ENCODE results near the gene BRCC3. TPM values are rescaled to one million over a fixed set of nuclear protein-coding genes. Genes with fewer than 3 reads are reported as not detected.

BRCC3 gene
- total RNA-seq, 2 experiments from 2014 or later, result 12.6 to 12.8 TPM

- intact Hi-C loops (cut with DNase I, micrococcal nuclease), result loop anchor here in 1 of 2 experiments (10.0 kb wide), 1 partner anchor 75 kb away; no protein-coding TSS in a partner anchor
- DNase-seq (no peak), ATAC-seq (ENCODE audit: poor library complexity) (no peak)
- Histone ChIP-seq H3K27me3 (ENCODE audit: control insufficient read depth in 1 of 2, insufficient read depth in 2 of 2, low read length in 2 of 2) (no peaks in the 10 kb centered on the region), H3K9me3 (ENCODE audit: control insufficient read depth in 1 of 2, insufficient read depth in 1 of 2, low read length in 2 of 2) (no peaks in the 10 kb centered on the region), H3K36me3 (ENCODE audit: insufficient read depth, low read length) (no peaks in the 10 kb centered on the region), H3K4me1 (ENCODE audit: insufficient read depth, low read length) (no peaks in the 10 kb centered on the region), H3K27ac (ENCODE audit: low read depth in 1 of 2, low read length in 2 of 2) (no peak overlapping the region), H3K4me3 (ENCODE audit: low read length) (no peak overlapping the region)
- Mint-ChIP-seq H3K4me1 (ENCODE audit: low read depth) (no peaks in the 10 kb centered on the region), H3K27me3 (no peaks in the 10 kb centered on the region), H3K27ac (no peak overlapping the region), H3K36me3 (ENCODE audit: low read depth) (no peaks in the 10 kb centered on the region), H3K9me3 (no peaks in the 10 kb centered on the region), H3K4me3 (no peak overlapping the region)
- CTCF ChIA-PET, result no interaction called here
- POLR2A ChIA-PET, result no interaction called here
- no peak for TF ChIP-seq CTCF (IDR thresholded peaks at IDR 0.05)
Observed at GRCh38 chrX:155169881-155170280, 98.6 kb downstream of the BRCC3 start.

Other genes starting within 250 kb of the BRCC3 start
- not detected for gene SMIM9, start 236.8 kb upstream of the BRCC3 start, total RNA-seq
- 1 to 10 TPM; 6.4 to 6.5 TPM for gene F8A1, start 185.2 kb upstream of the BRCC3 start, total RNA-seq
- under 1 TPM; 0.66 to 0.67 TPM for gene F8, start 48.8 kb upstream of the BRCC3 start, total RNA-seq
- gene FUNDC2, start 44.7 kb upstream of the BRCC3 start, total RNA-seq, result 10 to 100 TPM; 37.2 to 37.4 TPM
- gene CMC4, start 372 bp upstream of the BRCC3 start, total RNA-seq, result 1 to 10 TPM; 5.6 to 6.5 TPM
- 10 to 100 TPM; 17.0 to 18.9 TPM for gene MTCP1, start 372 bp upstream of the BRCC3 start, total RNA-seq
- gene VBP1, start 145.0 kb downstream of the BRCC3 start, total RNA-seq, result 1 to 10 TPM; 8.5 to 8.7 TPM
- gene RAB39B, start 193.0 kb downstream of the BRCC3 start, total RNA-seq, result 1 to 10 TPM; 5.6 to 5.7 TPM